Suprapubic skin (tissue), 4 donors: Measurements from ENCODE around the gene PHKB. TPM values are rescaled to one million over a fixed set of nuclear protein-coding genes. Genes with fewer than 3 reads are reported as not detected.

Source experiments
- DNase-seq, 2 donors: peaks; one replicate each; pipeline ENCODE4 v3.0.0-alpha.2; 2019; ENCODE audit warnings: low spot score in 2 of 2
- H3K27ac ChIP-seq: fragments of 200-600 bp; sonication (generic); one replicate; pipeline ENCODE4 v1.5.1; 2019
- H3K27me3 ChIP-seq: fragments of 200-600 bp; sonication (generic); one replicate; pipeline ENCODE4 v1.5.1; 2019
- H3K36me3 ChIP-seq: fragments of 200-600 bp; sonication (generic); one replicate; pipeline ENCODE4 v1.5.1; 2019
- H3K4me1 ChIP-seq: fragments of 200-600 bp; sonication (generic); one replicate; pipeline ENCODE4 v1.5.1; 2019
- H3K4me3 ChIP-seq: fragments of 200-600 bp; sonication (generic); one replicate; pipeline ENCODE4 v1.5.1; 2019; ENCODE audit warnings: mild to moderate bottlenecking
- H3K9me3 ChIP-seq: fragments of 200-600 bp; sonication (generic); one replicate; pipeline ENCODE4 v1.5.1; 2019
- EP300 ChIP-seq: sonication (generic); formaldehyde crosslinking; IDR thresholded peaks from one replicate; pipeline ENCODE4 v1.6.1; 2017; ENCODE audit warnings: antibody characterized with exemption
- POLR2A ChIP-seq, 2 donors: fragments of 450-650 bp; IDR thresholded peaks; one replicate each; pipeline ENCODE4 v1.6.1; 2017; ENCODE audit warnings: antibody characterized with exemption in 2 of 2, mild to moderate bottlenecking in 2 of 2, moderate library complexity in 2 of 2
- POLR2AphosphoS5 ChIP-seq, 3 donors: sonication (generic); formaldehyde crosslinking; IDR thresholded peaks; one replicate each; pipeline ENCODE4 v1.6.1; 2017; ENCODE audit warnings: antibody characterized with exemption in 3 of 3
- WGBS: methylation state at CpG from one replicate; pipeline ENCODE4 v1.1.5; 2018; 5-methylcytosine and 5-hydroxymethylcytosine counted together
- total RNA-seq, 4 donors: library from RNA; depleted of rRNA; stranded (reverse); fragments of >200 nt; gene quantifications; one replicate each; pipeline ENCODE4 v1.1.0, GENCODE V29; 2016
- TF ChIP-seq, protein P1 (sequence below), 2 donors: fragments of 200-600 bp in 1 of 2; fragments of 450-650 bp in 1 of 2; sonication (generic) in 1 of 2; IDR thresholded peaks; one replicate each; pipeline ENCODE4 v1.5.1; 2016 to 2019; ENCODE audit warnings: antibody characterized with exemption in 2 of 2, mild to moderate bottlenecking in 1 of 2, moderate library complexity in 1 of 2

Gene PHKB
- total RNA-seq, 4 donors from 2014 or later = 28.7 to 92.9 (median 43.1) TPM

DNA sequence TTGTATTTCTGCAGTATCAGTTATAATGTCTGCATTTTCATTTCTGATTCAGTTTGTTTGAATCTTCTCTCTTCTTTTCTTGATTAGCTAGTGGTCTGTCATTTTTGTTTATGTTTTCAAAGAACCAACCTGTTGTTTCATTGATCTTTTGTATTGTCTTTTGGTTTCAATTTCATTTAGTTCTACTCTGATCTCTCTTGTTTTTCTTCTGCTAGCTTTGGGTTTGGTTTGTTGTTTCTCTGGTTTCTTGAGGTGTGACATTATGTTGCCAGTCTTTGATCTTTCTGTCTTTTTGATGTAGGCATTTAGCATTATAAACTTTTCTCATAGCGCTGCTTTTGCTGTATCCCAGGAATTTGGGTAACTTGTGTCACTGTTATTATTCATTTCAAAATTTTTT, 107.2 kb downstream of the PHKB start:
- Histone ChIP-seq H3K4me3 (no peak overlapping the region), H3K4me1 (no peaks in the 10 kb centered on the region), H3K36me3 (no peaks in the 10 kb centered on the region), H3K27me3 (no peaks in the 10 kb centered on the region), H3K27ac (no peak overlapping the region), H3K9me3 (no peaks in the 10 kb centered on the region)
- TF ChIP-seq EP300 = no peak
- DNase-seq = no peak
- WGBS = 77% methylated on average over 1 of the region's 1 CpG

DNA sequence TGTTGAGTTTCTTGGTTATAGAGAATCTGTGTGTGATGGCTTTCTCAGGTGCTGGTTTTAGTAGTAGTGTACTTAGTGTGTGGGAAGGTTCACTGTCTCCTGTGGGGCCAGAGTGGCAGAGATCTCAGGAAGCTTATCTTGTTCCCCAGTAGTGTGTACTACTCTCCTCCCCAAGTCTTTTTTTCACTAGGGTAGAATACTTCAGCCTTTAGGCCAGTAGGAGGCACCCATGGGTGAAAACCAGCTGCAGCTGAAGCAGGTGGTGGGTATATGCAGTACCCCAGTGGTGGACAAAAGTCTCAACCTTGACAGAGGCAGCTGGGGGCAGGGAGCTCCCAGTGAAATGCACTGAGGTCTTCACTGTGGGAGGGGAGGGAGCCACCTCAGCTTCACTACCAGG, 109.9 kb downstream of the PHKB start:
- Histone ChIP-seq H3K27me3 (no peaks in the 10 kb centered on the region), H3K4me1 (no peaks in the 10 kb centered on the region), H3K4me3 (no peak overlapping the region), H3K36me3 (no peaks in the 10 kb centered on the region), H3K9me3 (no peaks in the 10 kb centered on the region), H3K27ac (no peak overlapping the region)
- DNase-seq = no peak
- TF ChIP-seq POLR2AphosphoS5 (IDR thresholded peaks at IDR 0.05) (no peak), POLR2A (IDR thresholded peaks at IDR 0.05) (no peak), EP300 (no peak)
- TF ChIP-seq, protein P1, sequence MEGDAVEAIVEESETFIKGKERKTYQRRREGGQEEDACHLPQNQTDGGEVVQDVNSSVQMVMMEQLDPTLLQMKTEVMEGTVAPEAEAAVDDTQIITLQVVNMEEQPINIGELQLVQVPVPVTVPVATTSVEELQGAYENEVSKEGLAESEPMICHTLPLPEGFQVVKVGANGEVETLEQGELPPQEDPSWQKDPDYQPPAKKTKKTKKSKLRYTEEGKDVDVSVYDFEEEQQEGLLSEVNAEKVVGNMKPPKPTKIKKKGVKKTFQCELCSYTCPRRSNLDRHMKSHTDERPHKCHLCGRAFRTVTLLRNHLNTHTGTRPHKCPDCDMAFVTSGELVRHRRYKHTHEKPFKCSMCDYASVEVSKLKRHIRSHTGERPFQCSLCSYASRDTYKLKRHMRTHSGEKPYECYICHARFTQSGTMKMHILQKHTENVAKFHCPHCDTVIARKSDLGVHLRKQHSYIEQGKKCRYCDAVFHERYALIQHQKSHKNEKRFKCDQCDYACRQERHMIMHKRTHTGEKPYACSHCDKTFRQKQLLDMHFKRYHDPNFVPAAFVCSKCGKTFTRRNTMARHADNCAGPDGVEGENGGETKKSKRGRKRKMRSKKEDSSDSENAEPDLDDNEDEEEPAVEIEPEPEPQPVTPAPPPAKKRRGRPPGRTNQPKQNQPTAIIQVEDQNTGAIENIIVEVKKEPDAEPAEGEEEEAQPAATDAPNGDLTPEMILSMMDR (IDR thresholded peaks at IDR 0.05) = no peak

DNA sequence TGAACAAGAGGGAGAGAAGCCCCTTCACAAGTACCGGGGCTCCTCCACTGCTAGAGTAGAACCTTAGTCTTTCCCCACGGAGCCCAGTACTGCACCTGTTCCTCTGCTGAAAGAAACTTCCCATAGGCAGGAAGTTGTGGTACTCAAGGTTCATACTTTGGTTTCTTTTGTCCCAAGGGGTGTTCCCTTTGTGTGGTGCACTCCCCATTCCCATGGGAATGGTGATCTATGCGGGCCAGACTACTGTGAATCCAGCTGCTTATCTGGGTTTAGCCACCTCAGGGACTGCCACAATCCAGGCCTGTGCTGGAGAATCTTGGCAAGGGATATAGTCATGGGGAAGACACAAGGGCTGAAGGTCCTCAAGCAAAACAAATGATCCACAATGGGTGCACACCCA, 110.6 kb downstream of the PHKB start:
- H3K4me1 ChIP-seq = no peaks in the 10 kb centered on the region
- H3K9me3 ChIP-seq = no peaks in the 10 kb centered on the region
- 100% methylated on average over 3 of the region's 3 CpGs for whole genome bisulfite sequencing
- H3K36me3 ChIP-seq = no peaks in the 10 kb centered on the region
- H3K27me3 ChIP-seq = no peaks in the 10 kb centered on the region
- no peak for DNase-seq
- H3K4me3 ChIP-seq = no peak overlapping the region
- TF ChIP-seq EP300 (no peak), POLR2AphosphoS5 (IDR thresholded peaks at IDR 0.05) (no peak), POLR2A (IDR thresholded peaks at IDR 0.05) (no peak)
- TF ChIP-seq, protein P1 (IDR thresholded peaks at IDR 0.05) = no peak
- no peak overlapping the region for H3K27ac ChIP-seq

DNA sequence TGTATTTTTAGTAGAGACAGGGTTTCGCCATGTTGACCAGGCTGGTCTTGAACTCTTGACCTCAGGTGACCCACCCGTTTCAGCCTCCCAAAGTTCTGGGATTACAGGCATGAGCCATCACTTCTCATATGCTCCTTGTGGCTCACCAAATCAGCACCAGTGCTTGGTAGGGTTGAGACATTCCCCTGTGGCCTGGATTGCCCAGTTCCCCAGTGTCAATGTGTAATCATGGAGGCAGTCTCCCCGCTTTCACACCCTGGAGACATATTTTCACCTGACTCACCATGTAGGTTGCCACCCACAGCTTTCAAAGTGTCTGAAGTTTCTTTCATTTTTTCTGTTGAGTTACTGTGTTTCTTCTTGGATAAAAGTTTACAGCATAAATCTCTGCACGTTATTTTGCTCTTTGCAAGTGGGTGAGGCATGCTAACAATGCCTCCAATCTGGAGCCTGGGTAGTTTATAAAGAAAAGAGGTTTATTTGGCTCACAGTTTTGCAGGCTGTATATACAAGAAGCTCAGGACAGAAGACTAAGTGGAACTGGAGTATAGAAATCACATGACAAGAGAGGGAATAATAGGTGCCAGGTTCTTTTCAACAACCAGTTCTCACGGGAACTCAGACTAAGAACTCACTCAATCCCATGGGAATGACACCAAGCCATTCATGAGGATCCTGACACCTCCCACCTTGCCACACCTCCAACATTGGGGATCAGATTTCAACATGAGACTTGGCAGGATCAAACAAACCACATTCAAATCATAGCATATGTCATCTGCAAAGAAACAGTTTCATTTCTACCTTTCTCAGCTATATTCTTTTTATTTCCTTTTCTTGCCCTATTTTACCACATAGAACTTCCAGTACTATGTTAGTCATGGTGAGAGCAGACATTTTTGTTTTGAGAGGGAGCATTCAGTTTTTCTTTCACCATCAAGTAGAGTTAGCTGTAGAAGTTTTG, 113.2 kb downstream of the PHKB start:
- 81% methylated on average over 4 of the region's 5 CpGs for WGBS
- H3K4me3 ChIP-seq = no peak overlapping the region
- TF ChIP-seq, protein P1 (IDR thresholded peaks at IDR 0.05) = no peak
- no peak for TF ChIP-seq EP300
- no peak for TF ChIP-seq POLR2AphosphoS5 (IDR thresholded peaks at IDR 0.05)
- TF ChIP-seq POLR2A (IDR thresholded peaks at IDR 0.05) = no peak
- H3K27ac ChIP-seq = no peak overlapping the region
- no peaks in the 10 kb centered on the region for H3K9me3 ChIP-seq
- no peaks in the 10 kb centered on the region for H3K36me3 ChIP-seq
- DNase-seq = no peak
- no peaks in the 10 kb centered on the region for H3K4me1 ChIP-seq
- H3K27me3 ChIP-seq = no peaks in the 10 kb centered on the region

DNA sequence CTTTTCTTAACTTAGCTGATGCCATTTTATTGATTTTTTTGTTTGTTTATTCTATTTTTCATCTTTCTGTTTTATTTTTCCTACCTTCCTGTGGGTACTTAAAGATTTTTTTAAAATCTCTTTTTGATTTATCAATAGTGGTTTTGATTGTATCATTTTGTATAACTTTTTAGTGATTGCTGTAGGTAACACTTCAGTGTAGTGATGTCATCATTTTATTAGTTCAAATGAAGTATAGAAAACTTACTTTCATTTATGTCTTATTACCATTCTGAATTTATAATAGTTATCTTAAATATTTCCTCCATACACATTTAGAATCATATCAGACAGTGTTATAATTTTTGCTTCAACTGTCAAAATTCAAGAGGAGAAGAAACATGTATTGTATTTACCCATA, 115.9 kb downstream of the PHKB start:
- H3K36me3 ChIP-seq = peaks cover 2% of the 10 kb centered on the region
- no peak overlapping the region for H3K27ac ChIP-seq
- H3K4me3 ChIP-seq = no peak overlapping the region
- TF ChIP-seq EP300 (no peak), POLR2A (IDR thresholded peaks at IDR 0.05) (no peak), POLR2AphosphoS5 (IDR thresholded peaks at IDR 0.05) (no peak)
- TF ChIP-seq, protein P1 (IDR thresholded peaks at IDR 0.05) = no peak
- no peaks in the 10 kb centered on the region for H3K4me1 ChIP-seq
- DNase-seq = no peak
- no peaks in the 10 kb centered on the region for H3K9me3 ChIP-seq
- H3K27me3 ChIP-seq = no peaks in the 10 kb centered on the region
